Panc1 (cell line): ENCODE measurements around the gene SPATA32. TPM values are rescaled to one million over a fixed set of nuclear protein-coding genes. Genes with fewer than 3 reads are reported as not detected.

Source experiments
- ATAC-seq: fragments of 200-7000 bp; cut with Tn5 transposase; 2 replicates; pipeline ENCODE4 v1.9.1; 2020; ENCODE audit warnings: mild to moderate bottlenecking, moderate library complexity
- BruUV-seq: library from RNA; stranded (reverse); fragments of 400-500 nt; replicated peaks from 2 replicates; lab custom pipeline; 2021; lab: Mats Ljungman, UMichigan
- CTCF ChIA-PET: fragments of 300-600 bp; sonication (Branson Sonifier 250); formaldehyde crosslinking; loops from one replicate; lab custom pipeline; 2022; ENCODE audit warnings: antibody characterized with exemption; lab: Charles Lee
- POLR2A ChIA-PET: fragments of 300-600 bp; sonication (Branson Sonifier 250); formaldehyde crosslinking; loops from one replicate; lab custom pipeline; 2022; ENCODE audit warnings: antibody characterized with exemption; lab: Charles Lee
- DNase-seq: peaks from one replicate; pipeline ENCODE4 v3.0.0-alpha.2; 2010; ENCODE audit warnings: low read depth, low spot score
- H3K27ac ChIP-seq: 2 replicates; pipeline ENCODE4 v1.5.1; 2011; ENCODE audit warnings: mild to moderate bottlenecking, low read length, inconsistent platforms
- H3K27me3 ChIP-seq: fragments of 200-500 bp; sonication (Bioruptor generic); 2 replicates; pipeline ENCODE4 v1.6.0; 2014; ENCODE audit warnings: low read length, inconsistent platforms; ENCODE audit not compliant: control insufficient read depth, insufficient read depth
- H3K36me3 ChIP-seq: fragments of 200-500 bp; sonication (Bioruptor generic); 2 replicates; pipeline ENCODE4 v1.5.1; 2014; ENCODE audit warnings: inconsistent platforms, mild to moderate bottlenecking, low read length, moderate library complexity; ENCODE audit not compliant: control insufficient read depth, insufficient read depth
- H3K4me1 ChIP-seq: 2 replicates; pipeline ENCODE4 v1.5.1; 2011; ENCODE audit warnings: inconsistent platforms, mild to moderate bottlenecking, low read length, moderate library complexity; ENCODE audit not compliant: control insufficient read depth, insufficient read depth
- H3K4me3 ChIP-seq, 2 experiments: 2 replicates each; pipeline ENCODE4 v1.5.1; 2011 to 2012; ENCODE audit warnings: low read depth in 2 of 2, low read length in 2 of 2, mild to moderate bottlenecking in 2 of 2, inconsistent platforms in 1 of 2, moderate library complexity in 1 of 2
- H3K9me3 ChIP-seq: fragments of 200-500 bp; sonication (Bioruptor generic); 2 replicates; pipeline ENCODE4 v1.5.1; 2014; ENCODE audit warnings: low read depth, mild to moderate bottlenecking, inconsistent platforms, low read length, moderate library complexity; ENCODE audit not compliant: control insufficient read depth, insufficient read depth
- CTCF ChIP-seq: fragments of 450-650 bp; IDR thresholded peaks from 2 replicates; pipeline ENCODE4 v1.5.1; 2017; ENCODE audit warnings: mild to moderate bottlenecking
- POLR2AphosphoS5 ChIP-seq: IDR thresholded peaks from 2 replicates; pipeline ENCODE4 v1.6.1; 2012; ENCODE audit warnings: mild to moderate bottlenecking, low read depth, low read length, moderate library complexity
- REST ChIP-seq, 2 experiments: IDR thresholded peaks; 2 replicates each; pipeline ENCODE4 v1.6.1; 2011 to 2012; ENCODE audit warnings: low read depth in 2 of 2, control low read depth in 1 of 2, low read length in 1 of 2, mild to moderate bottlenecking in 1 of 2, moderate library complexity in 1 of 2; ENCODE audit not compliant: insufficient read depth in 1 of 2
- SIN3A ChIP-seq: IDR thresholded peaks from 2 replicates; pipeline ENCODE4 v1.6.1; 2012; ENCODE audit warnings: low read depth, mild to moderate bottlenecking, low read length, moderate library complexity, borderline replicate concordance; ENCODE audit not compliant: insufficient read depth
- TCF7L2 ChIP-seq: IDR thresholded peaks from 2 replicates; pipeline ENCODE4 v1.6.1; 2011; ENCODE audit warnings: mild to moderate bottlenecking, low read depth, low read length, inconsistent platforms
- in situ Hi-C: cut with HindIII; loops from 2 replicates; pipeline ENCODE4 v1.10.0; 2016; ENCODE audit warnings: low sequenced_read_pairs, low pct_unique_long_range_greater_than_20kb
- intact Hi-C: fragments of 100-400 bp; cut with micrococcal nuclease; formaldehyde crosslinking; loops from one replicate; pipeline ENCODE4 v1.10.0; 2022; ENCODE audit not compliant: unreplicated experiment
- total RNA-seq: library from RNA; stranded (reverse); gene quantifications from one replicate; pipeline ENCODE4 v1.2.1, GENCODE V29; 2021; ENCODE audit not compliant: unreplicated experiment

SPATA32 gene
- total RNA-seq, 1 experiment from 2014 or later = 0.26 TPM

- DNase-seq = no peak
- H3K27me3 ChIP-seq = no peaks in the 10 kb centered on the region
- intact Hi-C loops = no loop called here
- in situ Hi-C loops = no loop called here
- peaks cover 67% of the 10 kb centered on the region for H3K4me1 ChIP-seq
- peak overlapping the region; percentile 96 for H3K27ac ChIP-seq
- BruUV-seq = no TSS peak
- peak; percentile 47 for ATAC-seq
- H3K36me3 ChIP-seq = no peaks in the 10 kb centered on the region
- CTCF ChIA-PET = interaction anchor here (1.2 kb wide), 1 partner anchor 94 kb away, joined by 5 read pairs; the partner anchor contains the start of gene ACBD4
- TF ChIP-seq REST (IDR thresholded peaks at IDR 0.05; ENCODE audit: insufficient read depth in 1 of 2, low read depth in 2 of 2, low read length in 1 of 2) (no peak), POLR2AphosphoS5 (no peak), TCF7L2 (no peak), SIN3A (no peak), CTCF (no peak)
- POLR2A ChIA-PET = no interaction called here
- H3K9me3 ChIP-seq = no peaks in the 10 kb centered on the region
- no peak overlapping the region for H3K4me3 ChIP-seq
Measured at GRCh38 chr17:45228763-45229539, 32.9 kb downstream of the SPATA32 start.

- peak; percentile 20 for ATAC-seq
- Histone ChIP-seq H3K4me1 (peaks cover 75% of the 10 kb centered on the region), H3K27me3 (no peaks in the 10 kb centered on the region), H3K9me3 (no peaks in the 10 kb centered on the region), H3K4me3 (no peak overlapping the region), H3K36me3 (no peaks in the 10 kb centered on the region), H3K27ac (peak overlapping the region; percentile 96)
- TF ChIP-seq SIN3A (no peak), POLR2AphosphoS5 (no peak), CTCF (no peak), TCF7L2 (no peak), REST (IDR thresholded peaks at IDR 0.05; ENCODE audit: insufficient read depth in 1 of 2, low read depth in 2 of 2, low read length in 1 of 2) (no peak)
- ChIA-PET POLR2A (no interaction called here), CTCF (interaction anchor here (0.8 to 1.2 kb wide), 2 partner anchors 8 to 93 kb away, joined by 3 to 5 read pairs; partner anchors contain the start of gene ACBD4)
- in situ Hi-C loops (no loop called here), intact Hi-C loops (no loop called here)
- no peak for DNase-seq
- no TSS peak for BruUV-seq
Measured at GRCh38 chr17:45227926-45228762, 33.8 kb downstream of the SPATA32 start.
